Stimulated activated CD4-positive, alpha-beta T cell treated with anti-CD3 and anti-CD28 coated beads, Interleukin-2, amount 100 ng/mL, for 48 hours (primary cell): ENCODE data around the gene ABHD2.
"Not testable (repeated sequence)": the region's sequence is repeated elsewhere in the genome, so short reads cannot be mapped to it uniquely, and the experiment has no call there.

Experiments
- DNase-seq, 2 donors: peaks; one replicate each; pipeline ENCODE4 v3.0.0-alpha.2; 2020

The ABHD2 gene

DNA sequence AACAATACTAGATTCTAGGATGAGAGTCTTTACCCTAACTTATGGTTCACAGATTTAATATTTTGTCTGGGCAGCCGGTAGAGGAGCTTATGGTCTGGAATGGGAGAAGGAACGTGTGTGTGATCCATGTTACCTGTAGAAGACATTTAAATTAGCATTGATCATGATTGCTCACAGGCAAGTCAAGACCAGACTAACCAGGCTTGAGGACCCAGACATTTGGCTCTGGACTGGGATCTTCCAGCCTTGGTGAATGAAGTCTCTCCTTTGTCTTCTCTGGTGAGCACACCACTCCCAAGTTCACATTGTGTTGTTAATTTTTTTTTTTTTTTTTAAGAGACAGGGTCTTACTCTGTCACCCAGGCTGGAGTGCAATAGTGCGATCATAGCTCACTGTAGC lies 11.7 kb downstream of the ABHD2 start:
- no peak for DNase-seq

DNA sequence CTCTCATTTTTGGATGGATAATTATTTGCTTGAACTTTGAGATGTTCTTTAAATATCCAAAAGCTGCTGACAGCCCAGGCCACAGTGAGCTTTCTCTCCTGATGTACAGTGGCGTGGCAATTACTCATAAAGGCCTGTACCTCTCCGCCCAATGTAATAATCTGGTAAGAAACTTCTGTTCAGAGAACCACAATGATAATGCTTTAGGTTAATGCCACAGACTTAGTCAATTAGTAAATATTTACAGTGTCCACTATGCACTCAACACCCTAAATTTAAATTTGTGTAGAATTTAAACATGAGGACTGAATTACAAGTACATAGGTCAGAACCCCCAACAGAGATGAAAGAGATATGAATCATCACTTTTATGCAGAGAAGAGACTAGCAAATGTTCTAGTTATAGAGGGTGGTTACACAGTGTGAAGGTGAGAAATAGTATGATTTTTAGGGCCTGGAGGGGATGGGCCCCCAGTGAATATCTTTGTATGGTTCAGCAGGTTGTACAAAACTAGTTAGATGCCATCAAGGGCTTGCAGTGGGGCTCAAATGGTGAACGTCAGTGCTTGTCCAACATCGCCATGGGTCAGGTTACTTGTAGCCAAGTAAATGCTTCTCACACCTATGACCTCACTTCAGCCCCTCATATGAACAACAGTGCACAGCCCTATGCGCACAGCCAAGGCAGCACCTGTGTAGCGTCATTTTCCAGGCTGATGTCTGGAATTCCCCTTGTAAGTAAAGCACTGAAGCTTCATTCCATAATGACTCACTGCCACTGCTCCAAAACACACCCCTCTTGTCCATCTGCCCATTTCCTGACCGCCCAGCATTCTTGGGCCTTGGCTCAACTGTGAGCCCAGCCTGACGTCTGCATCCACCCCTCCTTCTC lies 13.3 kb downstream of the ABHD2 start:
- no peak for DNase-seq

DNA sequence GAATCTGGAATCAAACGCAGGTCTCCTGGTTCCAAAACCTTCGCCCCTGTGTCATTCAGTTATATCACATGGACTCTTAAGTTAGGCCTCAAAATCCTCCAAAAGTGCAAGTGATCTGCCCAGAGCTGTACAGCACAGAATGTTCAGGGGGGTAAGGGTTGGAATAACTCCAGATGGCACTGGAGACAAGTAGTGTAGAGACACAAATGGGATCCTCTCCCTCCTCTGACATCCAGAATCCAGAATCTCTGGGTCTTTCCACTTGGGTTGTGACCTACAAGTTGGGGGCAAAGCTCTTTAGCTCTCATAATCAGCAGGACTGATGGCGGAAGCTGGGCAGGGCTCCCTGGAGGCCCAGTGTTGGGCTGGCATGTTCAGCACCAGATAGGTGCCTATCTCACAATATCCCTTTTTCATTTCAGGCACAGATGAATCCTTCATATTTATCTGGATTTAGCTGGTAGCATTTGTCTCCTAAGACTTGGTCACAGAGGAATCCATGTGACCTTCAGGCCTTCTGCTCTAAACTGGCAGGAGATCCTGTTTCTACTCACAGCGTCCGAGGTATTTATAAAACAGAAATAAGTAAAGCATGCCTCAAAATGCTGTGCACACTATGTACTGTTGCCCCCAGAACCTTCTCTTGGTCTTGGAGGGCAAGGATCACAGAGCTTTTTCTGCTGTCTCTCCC lies 15.4 kb downstream of the ABHD2 start:
- DNase-seq, result no peak

DNA sequence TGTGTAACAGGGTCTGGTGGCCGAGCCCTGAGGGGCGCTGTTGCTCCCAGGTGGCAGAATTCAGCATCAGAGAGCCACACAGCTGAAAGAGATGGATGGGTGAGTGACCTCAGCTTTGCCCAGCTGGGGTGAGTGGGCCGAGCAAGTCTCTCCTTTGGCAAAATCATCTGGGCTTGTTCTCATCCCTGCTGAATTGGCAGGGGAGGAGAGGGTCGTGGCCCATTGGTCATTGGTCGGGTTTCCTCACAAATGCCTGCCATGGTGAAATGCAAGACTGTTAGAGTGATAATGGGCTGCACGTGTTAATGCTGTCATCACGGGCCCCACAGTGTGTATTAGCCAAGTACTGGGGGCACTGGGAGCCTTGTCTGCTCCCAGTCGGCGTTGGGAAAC lies 15.9 kb downstream of the ABHD2 start:
- no peak for DNase-seq

DNA sequence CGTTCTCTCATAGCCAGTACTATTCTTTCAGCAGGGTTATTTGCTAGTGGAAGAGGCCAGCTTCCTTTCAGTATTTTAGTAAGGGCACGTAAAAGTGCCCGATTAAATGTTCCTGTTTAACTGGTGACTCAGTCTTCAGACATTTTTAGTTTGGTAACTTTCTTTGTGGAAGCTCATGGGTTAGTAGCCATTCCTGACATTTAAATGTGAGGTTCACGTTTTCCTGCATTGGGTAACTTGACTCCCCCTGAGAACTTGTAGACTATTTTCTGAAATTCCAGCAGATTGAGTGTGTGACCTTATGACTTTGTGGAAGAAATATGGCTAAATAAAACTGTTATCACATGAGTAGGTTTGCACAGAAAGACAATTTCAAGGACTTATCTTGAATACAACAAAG lies 16.9 kb downstream of the ABHD2 start:
- no peak for DNase-seq

DNA sequence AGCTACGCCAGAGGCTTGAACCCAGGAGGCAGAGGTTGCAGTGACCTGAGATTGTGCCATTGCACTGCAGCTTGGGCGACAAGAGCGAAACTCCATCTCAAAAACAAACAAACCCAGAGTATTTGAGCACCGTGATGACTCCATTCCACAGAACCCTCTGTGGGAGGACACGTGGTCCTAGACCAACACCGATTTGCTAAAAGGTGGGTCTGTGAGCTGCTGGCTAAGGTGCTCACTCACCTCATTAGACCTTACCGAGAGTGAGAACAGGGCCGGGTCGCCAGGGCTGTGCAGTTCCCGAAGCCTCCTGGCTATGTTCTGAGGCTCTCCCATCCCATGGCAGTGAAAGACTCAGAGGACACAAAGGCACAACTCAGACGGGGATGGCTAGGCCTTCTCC lies 17.9 kb downstream of the ABHD2 start:
- no peak for DNase-seq

DNA sequence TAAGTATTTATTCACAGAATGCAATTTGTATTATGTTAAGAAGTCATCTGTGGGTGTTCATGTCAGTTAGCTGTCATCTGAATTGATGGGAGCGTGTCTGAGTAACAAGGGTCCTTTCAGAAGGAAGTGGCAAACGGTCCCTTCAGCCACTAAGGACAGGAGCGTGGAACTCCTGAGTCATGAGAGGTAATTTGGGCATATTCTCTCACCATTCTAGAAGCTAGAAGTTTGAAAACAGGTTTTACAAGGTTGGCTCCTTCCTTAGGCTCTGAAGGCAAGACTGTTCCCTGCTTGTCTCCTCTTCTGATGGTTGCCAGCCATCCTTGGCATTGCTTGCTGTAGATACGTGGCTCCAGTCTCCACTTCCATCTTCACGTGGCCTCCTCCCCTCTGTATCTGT lies 19.7 kb downstream of the ABHD2 start:
- no peak for DNase-seq

DNA sequence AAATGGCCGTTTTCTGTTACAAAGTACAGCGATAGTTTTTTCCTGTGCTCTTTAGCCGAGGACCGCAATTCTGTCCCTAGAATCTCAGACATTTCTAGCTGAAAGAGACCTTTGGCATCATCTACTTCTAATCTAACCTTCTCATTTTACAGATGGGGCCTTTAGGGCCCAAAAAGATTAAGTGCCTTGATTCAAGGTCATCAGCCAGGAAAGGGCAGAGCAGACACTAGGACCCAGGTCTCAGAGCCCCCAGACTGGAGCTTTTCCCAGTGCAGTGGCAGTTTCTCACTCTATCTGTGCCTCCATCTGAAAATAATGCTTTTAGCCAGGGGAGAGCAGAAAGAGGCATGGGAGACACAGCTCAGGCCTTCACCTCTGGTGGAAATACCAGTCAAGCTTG lies 20.6 kb downstream of the ABHD2 start:
- DNase-seq, result no peak

DNA sequence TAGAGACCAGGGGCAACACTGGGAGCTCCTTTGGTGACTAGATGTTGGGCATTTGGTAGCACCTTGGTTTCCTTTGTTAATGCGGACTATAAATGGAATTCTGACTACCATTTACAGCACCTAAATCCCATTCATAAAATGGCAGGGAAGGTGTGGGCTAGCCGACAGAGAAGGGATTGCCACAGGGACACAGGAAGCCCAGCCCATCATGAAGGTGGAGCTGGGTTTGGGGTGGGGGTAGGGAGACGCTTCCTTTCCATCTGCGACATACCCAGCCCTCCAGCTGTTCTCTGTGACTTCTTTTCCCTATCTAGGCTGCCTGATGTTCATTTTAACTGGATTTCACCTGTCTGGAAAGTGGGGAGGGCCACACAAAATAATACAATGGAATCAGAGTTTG lies 21.0 kb downstream of the ABHD2 start:
- no peak for DNase-seq

DNA sequence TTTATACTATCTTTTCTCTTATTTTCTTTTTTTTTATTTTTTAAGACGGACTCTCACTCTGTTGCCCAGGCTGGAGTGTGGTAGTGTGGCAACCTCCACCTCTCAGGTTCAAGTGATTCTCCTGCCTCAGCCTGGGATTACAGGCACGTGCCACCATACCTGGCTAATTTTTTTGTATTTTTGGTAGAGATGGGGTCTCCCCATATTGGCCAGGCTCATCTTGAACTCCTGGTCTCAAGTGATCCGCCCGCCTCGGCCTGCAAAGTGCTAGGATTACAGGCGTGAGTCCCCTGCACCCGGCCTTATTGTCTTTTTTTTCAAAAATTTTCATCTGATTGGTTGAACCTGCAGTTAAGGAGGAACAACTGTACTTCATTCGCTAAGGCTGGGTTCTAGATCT lies 21.8 kb downstream of the ABHD2 start:
- no peak for DNase-seq

DNA sequence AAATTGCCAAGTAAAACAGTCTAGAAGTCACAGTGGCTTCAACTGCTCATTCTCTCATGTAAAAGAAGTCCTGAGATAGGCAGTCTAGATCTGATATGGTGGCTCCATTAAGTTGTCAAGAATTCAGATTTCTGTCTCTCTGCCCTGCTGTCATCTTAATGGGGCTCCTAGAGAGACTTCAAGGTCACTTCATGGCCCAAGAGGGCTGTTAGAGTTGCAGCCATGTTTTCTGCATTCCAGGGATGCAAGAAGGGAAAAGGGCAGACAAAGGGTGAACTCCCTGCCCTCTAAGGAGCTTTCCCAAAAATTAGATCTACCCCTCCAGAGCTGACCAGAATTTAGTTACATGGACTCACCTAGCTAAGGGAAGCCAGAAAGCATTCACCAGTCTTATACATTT lies 23.1 kb downstream of the ABHD2 start:
- no peak for DNase-seq

DNA sequence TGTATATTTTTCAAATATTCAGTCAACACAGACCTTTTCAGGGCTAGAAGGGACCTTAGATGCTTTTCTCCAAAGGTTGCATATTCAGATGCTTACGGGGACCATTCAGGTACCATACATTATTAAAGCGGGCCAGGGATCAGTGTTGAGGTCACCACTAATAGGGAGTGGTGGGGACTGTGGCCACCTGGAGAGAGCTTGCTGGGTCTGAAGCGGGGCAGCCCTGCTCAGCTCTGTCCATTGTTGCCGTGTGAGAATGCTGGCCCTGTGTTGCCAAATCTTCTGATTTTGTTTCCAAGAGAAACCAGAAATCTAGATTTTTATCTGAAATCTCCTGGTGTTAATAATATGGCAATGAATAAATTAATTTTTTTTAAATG lies 23.7 kb downstream of the ABHD2 start:
- no peak for DNase-seq

DNA sequence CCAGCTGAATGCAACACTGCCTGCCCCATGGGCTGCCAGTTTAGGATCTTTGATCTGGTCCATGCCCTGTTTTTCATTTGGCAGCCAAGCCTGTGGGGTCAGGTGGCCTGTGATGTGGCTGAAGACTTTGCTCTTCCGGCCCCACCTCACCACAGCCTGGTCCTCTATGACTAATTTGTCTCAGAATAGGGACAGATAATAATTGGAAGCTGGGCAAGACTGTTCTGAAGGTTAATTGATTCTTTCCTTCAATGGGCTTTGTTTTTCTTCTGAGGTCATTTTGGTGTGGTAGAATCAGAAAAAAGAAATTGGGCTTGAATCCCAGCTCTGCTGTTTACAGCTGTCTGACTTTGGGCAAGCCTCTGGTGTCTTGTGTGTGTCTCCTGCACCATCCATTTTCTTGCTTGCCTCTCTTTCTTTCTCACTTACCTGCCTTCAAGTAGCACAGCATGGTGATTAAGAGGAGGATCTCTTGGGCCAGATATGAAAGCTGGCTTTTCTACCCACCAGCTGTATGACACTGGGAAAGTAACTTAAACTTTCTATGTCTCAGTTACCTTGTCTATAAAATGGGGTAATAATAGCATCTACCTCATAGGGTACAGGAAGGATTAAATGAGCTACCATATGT lies 24.2 kb downstream of the ABHD2 start:
- no peak for DNase-seq

DNA sequence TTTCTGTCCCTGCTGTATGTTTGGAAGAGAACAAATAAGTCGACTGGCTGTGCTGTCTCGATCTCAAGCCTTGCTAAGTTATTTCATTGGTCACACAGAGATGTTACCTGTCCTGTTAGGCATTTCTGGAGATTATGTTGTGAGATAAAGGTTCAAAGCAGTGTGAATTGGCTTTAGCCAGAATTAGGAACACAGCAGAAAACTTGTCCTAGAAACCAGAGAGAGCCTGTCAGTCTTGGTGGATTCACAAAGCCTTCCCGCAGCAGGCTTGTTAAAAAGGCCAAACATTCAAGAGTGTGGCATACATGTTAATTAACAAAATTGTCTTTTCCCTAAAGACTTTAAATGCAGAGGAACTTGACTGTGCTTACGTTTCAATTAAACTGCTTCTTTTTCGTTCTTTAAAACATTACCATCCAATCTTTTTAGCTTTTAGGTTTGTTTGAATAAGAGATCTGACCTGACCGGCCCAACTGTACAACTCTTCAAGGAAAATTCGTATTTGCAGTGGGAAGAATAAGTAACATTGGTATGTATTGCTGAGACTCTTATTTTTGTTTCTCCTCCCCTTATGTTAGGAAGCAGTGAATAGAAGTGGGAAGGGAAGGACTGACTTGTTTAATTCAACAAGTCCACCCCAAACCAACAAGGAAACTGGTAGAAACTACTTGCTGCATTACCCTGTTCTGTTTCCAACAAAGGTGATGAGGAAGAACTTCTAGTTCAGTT lies 25.2 kb downstream of the ABHD2 start:
- DNase-seq, result no peak

DNA sequence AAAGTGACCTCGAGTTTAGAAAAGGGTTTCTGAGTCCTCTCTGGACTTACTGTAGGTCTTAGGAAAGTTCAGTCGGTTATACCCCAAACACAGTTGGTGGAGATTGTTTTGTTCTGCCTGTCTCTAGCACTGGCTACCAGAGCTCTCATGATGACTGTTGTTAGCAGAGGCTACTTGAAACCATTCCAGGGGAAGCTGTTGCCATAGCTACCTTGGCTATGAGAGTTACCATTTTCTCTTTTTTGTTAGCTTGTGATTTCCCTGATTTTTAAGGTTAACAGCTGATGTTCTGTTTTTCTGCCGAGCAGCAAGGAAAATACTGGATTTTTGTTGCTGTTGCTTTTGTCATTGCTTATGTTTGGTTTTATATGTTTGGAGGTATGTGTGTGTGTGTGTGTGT lies 26.7 kb downstream of the ABHD2 start:
- no peak for DNase-seq

DNA sequence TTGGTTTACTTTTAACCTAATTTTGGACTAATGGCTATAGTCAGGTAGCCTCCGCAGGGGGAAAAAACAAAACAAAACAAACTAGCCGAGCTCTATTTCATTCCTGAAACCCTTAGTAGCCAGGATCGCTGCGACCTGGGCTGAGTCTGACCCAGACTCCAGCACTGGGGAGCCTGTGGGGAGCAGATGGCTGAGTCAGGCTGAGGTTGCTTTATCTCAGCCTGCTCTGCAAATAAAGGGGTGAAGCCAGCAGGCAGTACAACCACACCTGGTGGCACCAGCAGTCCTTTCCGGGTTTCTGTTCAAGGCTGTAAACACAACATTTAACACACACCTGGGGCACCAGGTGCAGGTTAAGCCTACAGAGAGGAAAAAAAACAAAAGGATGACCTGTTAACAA lies 27.3 kb downstream of the ABHD2 start:
- no peak for DNase-seq

DNA sequence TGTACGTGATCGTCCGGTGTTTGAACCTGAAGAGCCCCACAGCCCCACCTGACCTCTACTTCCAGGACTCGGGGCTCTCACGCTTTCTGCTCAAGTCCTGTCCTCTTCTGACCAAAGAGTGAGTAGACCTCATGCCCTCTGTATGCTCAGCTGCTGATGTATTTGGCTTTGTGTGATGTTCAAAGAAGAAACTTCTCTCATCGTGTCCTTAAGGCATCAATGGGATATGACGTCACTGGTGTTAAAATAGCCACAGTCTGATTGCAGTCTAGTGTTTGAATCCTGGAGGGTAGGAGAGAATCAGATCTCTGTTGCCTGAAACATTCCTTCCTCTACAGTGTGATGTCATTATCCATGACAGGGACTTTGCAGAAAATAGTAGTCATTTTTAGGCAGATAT lies 28.1 kb downstream of the ABHD2 start:
- no peak for DNase-seq

DNA sequence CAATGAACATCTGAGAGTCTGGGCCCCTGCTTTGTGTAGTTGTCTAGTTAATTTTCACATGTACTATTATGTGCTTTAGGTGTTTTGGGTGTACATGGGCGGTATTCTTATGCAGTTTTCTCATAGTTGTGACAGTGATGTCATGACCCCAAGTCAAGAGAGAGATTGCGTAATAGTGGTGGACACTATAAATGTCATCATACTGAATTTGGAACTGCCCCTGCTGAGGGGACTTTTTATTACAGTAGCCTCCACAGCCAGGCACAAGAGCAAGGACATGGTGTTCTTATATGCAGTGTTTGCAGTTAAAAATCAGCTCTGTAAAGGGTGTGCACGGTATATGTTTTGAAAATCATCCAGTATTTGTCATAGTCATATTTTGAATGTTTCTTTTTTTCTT lies 29.5 kb downstream of the ABHD2 start:
- DNase-seq, result no peak

DNA sequence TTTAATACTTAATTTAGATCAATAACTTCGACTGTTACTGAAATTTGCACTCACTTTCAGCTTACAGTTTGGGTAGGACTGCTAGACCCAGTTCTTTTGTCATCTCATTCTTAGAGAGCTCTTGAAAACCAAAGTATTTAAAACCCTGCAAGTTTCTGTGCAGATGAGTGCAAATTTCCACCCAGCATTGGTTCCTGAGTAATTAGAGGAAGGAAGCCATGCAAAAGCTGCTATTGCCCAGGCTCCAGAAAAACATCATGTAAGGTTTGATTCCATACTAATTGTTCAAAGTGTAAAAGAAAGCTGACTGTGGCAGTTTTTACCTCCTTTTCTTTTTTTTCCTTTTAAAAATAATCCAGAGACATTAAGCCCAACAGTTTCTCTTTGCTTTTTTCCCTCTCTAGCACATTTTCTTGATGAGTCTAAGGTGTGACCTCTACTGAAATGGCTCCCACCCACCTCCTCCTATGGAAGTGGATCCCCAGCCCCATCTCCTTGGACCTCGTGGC lies 30.3 kb downstream of the ABHD2 start:
- no peak for DNase-seq

DNA sequence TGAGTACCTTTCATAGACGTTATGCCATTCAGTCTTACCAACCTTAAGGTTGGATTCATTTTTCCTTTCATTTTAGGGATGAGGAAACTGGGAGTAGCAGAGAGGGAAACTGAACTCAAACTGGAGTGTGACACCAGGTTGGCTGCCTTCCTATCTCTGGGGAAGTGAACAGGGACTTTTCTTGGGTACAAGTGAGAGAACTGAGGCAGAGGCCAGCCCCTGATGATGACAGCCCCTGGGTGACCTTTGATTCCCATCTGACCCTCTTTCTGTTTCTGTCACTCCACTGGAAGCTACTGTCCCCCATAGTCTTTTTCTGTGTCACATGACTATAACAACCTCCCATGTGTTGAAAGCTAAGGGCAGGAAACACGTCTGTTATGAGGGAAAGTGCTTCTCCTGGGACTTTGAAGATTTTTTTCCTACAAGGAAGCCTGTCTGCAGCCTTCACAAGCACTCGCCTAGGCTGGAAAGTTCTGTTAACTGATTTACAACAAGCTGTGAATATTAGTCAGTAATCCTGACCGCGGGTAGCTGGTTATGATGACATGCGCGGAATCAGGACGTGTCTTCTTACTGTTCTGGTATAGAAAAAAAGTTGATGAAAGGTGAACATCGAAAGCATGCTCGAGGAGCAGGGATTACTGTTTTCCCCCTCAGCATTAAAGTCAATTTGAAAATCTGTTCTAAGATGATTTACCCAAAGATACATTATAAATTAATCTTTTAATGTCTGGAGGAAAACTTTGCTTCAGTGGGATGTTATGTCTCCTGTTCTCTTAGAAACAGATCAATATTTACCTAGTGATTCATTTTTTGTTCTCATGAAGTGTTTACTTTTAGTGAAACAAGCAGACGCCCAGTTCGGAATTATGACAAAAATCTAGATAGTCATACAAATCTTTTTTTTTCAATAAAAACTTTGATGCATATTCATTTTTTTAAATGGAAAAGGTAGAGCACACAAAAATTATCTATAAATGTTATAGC lies 31.5 kb downstream of the ABHD2 start:
- no peak for DNase-seq

DNA sequence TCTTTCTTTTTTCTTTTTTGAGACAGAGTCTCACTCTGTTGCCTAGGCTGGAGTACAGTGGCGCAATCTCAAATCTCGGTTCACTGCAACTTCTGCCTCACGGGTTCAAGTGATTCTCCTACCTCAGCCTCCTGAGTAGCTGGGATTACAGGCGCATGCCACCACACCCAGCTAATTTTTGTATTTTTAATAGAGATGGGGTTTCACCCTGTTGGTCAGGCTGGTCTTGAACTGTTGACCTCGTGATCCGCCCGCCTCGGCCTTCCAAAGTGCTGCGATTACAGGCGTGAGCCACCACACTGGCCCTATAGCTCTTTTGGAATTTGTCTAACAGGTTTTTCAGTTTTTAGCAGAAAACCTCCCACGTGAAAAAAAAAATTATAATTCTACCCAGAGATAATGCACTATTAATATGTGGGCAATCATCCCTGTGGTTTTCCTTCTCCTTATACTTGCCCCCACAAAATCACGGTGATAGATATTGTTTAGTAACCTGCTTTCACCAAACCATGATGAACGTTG lies 32.3 kb downstream of the ABHD2 start:
- not testable (repeated sequence) for DNase-seq

DNA sequence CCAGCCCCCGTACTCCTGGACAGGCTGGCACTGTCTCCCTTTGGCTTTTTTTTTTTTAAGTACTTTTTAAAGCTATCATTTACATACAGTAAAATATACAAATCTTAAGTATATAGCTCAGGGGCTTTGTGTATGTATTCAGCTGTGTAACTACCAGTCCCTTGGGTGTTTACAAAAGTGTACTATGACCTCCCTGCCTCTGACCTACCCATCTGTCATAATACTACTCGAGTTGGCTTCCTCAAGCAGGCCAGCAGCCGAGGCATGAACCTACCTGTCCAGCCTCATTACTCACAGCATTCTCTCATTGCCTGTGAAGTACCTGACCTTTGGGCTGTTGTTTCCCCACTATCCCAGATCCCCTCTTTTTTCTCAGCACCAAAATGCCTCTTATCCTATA lies 33.2 kb downstream of the ABHD2 start:
- no peak for DNase-seq
